T-helper 22 cell (primary cell): Measurements from ENCODE around the gene TSPOAP1.
A peak's percentile ranks its signal among the peaks of the same experiment; 100 is the strongest.

Experiments
- DNase-seq: peaks from one replicate; pipeline ENCODE4 v3.0.0-alpha.2; 2020; ENCODE audit warnings: low read depth

The TSPOAP1 gene, protein sequence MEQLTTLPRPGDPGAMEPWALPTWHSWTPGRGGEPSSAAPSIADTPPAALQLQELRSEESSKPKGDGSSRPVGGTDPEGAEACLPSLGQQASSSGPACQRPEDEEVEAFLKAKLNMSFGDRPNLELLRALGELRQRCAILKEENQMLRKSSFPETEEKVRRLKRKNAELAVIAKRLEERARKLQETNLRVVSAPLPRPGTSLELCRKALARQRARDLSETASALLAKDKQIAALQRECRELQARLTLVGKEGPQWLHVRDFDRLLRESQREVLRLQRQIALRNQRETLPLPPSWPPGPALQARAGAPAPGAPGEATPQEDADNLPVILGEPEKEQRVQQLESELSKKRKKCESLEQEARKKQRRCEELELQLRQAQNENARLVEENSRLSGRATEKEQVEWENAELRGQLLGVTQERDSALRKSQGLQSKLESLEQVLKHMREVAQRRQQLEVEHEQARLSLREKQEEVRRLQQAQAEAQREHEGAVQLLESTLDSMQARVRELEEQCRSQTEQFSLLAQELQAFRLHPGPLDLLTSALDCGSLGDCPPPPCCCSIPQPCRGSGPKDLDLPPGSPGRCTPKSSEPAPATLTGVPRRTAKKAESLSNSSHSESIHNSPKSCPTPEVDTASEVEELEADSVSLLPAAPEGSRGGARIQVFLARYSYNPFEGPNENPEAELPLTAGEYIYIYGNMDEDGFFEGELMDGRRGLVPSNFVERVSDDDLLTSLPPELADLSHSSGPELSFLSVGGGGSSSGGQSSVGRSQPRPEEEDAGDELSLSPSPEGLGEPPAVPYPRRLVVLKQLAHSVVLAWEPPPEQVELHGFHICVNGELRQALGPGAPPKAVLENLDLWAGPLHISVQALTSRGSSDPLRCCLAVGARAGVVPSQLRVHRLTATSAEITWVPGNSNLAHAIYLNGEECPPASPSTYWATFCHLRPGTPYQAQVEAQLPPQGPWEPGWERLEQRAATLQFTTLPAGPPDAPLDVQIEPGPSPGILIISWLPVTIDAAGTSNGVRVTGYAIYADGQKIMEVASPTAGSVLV (N-terminal part only)

DNA sequence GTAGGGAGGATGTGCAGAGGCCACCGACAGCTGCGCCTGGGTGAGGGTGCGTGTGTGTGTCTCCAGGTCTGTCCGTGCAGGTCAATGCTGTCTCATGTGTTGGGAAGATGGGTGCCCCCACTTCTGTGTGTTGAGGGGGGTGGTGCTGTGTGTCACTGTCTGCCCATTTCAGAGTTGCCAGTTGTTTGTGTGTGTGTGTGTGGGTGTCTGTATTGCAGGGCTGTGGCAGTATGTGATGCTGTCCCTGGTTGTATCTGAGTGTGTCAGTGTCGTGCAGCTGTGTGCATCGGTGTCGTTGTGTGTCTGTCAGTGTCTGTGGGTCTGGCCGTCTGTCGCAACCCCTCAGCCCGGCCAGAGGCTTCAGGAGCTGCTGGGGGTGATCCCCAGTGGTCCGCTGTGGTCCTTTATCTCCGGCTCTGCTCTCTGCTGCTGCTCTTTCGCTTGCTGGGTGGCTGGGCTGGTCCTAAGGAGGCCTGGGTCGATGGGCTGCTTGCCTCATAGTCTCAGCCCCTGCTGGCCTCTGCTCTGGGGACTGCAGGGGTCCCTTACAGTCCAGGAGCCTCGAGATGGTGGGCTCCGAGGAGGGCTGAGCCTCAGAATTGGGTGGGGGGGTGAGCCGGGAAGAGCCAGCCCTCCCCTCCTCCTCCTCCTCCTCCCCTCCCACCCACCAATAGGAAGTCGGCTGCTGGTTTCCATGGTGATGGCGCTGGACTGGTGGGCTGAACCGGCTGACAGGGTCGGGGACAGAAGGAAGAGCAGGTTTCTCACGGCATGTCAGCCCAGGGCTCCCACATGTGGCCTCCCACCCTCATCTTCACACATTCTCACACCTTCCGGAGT lies at the start of gene TSPOAP1:
TSS of gene TSPOAP1 (minus strand) at position 601 of the 840 bp plus-strand sequence. CDS start 875 bp downstream, outside the sequence.
- peak; percentile 54 for DNase-seq

DNA sequence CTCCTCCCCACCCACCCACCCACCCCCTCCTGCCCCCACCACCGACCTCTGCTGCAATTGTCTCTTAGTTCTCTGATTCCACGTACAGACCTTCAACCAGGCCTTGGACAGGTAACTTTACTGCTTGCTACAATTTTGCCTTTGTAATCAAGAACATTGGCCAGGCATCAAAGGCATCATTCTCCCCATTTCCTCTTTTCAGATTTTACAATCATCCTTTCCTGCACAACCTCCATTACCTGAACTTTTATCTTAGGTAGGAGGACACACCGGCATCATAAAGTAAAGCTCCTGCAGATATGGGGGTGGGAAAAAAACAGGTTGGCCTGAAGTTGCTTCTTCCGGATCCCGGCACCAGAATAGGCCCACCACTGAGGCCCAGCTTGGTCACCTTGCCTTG lies 49.1 kb upstream of the TSPOAP1 start:
- no peak for DNase-seq

DNA sequence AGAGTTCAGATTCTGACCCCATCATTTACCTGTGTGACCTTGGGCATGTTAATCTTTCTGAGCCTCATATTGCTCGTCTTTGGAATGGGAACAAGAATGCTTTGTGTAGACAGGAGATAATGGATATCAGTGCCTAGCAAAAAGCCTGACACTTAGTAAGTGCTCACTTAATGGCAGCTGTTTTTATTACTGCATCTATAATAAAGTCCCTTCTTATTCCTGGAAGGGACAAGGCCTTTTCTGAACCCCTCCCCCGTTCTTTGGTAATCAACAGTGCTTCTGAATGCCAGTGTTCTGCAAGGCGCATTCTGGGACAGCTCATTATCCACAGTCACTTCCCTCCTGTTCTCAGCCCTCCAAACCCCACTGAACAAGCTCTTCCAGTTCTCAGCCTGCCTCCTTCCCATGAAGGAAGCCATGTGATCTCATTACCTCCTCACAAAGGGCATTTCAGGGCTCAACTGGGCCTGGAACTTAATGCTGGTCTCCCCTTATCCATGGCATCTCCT lies 48.6 kb upstream of the TSPOAP1 start:
- no peak for DNase-seq

DNA sequence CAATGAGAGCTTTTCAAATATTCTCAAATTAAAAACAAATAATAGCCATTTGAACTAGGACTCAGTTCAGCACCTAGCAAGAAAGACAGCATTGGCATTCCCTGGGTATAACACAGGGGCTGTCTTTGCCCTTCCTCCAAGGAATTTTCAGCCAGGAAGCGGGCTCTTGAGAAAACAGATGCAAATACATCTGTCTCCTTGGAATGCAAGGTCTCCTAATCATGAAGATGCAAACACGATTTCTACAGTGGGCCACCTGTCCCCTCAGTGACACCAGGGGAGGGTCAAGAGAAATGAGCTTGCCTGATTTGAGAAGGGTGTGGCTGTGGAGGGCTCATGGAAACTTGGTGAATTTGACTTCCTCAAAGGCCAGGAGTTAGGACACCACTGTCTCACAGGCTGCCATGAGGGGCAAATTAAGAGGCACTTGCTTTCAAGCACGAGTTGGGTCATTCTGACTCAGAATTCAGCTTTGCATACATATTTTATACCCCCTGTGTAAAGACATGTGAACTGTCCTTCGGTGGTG lies 47.9 kb upstream of the TSPOAP1 start:
- no peak for DNase-seq

DNA sequence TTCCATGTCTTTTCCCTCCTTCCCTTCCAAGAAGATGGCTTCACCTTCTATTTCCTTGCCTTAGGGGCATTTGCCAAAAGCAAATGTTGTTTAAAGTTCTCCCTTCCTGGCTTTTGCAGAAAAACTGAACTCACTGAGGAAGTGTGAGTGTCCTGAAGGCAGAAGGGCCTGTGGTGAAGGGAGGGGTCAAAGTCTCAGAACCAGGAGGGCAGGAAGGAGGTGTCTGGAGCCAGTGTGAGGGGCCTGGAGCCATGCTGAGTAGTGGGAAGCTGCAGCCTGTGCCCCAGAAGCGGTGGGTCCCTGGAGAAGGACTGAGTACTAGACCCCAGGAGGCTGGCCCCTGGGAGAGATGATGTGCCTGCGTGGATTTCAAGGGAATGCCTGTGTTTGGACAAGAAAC lies 47.2 kb upstream of the TSPOAP1 start:
- DNase-seq, result no peak

DNA sequence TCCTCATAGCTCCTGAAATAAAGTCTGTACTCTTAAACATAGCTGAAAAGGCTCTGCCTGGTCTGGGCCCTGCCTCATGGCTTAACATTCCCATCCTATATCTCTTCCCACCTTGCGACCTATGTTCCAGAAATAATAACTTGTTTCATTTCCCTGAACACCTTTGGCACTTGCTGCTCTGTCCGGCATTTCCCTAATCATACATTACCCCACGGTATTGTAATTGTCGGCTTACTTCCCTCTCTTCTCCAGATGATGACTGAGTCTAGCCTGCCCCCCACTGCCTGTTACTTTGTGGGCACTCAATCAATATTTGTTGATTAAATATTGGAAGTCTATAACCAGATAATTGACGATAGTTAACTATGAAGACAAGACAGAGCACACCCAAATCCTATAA lies 46.7 kb upstream of the TSPOAP1 start:
- DNase-seq, result no peak

DNA sequence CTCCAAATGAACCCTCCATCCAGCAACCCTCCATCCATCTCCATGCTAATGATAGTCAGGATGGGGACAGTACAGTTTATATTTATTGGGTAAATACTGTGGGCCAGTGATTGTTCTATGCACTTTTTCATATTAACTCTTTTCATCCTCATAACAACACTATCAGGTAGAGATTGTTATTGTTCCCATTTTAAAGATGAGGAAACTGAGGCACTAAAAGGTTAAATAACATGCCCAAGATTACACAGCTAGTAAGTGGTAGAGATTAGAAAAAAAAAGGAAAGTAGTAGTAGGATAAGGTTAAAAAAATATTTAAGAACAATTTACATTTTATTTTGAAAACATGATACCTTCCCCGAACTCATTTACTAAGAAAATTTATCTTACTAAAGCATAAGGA lies 45.3 kb upstream of the TSPOAP1 start:
- no peak for DNase-seq

DNA sequence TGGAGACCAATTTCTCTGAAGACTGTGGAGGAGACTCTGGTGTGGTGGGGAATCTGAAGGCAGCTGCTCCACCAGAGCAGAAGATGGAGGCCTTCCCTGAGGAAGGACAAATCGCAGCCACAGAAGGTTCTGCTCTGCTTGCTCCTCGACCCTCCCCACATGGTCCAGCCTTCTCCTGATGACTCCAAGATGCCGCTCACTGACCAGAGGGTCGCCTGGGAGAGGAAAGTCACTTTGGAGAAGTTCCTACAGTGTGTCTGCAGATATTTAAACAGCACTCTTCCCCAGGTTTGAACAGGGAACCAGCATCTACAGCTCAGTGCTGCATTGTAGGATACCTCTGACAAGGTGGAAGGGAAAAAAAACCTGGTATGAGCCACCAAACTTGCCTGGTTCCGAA lies 44.4 kb upstream of the TSPOAP1 start:
- DNase-seq, result no peak

DNA sequence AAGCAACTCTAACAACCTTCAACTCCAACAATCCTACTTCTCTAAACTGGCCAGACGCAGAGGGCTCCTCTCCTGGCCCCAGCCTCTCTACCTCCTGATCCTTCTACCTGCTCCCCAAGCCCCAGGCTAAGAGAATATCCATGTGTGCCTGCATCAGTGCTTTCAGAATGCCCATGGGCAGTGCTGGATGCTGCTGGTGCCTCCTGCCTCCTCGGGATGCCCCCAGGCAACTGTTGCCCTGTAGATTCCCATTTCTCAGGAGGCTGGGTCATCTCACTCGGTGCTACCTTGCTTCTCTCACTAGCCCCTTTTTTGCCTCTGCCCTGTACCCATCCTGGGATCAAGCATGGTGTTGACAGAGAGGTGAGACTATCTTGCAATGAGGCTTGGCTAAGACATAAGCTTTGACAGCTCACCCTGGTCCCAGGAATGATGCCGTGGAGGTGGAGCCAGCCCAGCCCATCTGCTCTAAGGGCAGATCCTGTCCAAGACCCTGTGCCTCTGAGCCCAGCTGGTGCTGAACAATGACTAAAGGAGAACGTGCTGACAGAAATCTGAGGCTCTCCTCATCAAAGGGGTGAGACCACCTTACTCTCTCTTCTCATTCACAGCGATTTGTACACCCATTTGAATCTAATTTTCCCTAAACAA lies 42.8 kb upstream of the TSPOAP1 start:
- DNase-seq, result no peak

DNA sequence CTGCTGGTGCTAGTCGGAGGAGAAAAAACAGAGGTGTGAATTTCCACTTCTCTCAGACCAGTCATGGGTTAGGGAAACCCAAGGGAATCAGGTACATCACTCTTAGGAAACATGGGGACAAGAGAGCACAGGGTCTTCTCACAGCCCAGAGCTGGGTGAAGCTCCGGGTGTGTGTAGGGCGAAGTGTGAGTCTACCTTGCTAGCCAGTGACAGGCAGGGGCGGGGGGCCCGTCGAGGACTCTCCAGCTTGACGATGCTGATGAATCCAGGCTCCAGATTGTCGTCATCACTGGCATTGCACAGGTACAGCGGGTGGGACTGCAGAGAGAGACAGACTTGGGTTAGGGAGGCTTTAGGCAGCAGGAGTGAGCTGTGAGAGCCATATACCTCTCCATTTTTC lies 42.1 kb upstream of the TSPOAP1 start:
- DNase-seq, result no peak

DNA sequence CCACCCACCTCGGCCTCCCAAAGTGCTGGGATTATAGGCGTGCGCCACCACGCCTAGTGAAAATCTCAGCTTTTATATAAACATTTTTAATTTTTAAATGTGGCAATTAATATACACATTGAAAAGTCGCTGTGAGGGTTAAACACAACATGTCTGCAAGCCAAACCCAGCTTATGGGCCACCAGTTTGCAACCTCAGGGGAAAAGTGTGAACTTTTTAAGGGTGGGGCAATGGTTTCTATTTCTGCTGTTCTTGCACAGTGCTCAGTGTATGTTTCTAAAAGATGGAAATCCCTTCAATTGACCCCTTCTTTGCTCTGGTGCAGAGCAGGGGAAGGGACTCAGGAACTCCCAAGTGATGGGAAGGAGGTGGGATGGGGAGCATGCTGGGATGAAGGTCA lies 41.7 kb upstream of the TSPOAP1 start:
- no peak for DNase-seq

DNA sequence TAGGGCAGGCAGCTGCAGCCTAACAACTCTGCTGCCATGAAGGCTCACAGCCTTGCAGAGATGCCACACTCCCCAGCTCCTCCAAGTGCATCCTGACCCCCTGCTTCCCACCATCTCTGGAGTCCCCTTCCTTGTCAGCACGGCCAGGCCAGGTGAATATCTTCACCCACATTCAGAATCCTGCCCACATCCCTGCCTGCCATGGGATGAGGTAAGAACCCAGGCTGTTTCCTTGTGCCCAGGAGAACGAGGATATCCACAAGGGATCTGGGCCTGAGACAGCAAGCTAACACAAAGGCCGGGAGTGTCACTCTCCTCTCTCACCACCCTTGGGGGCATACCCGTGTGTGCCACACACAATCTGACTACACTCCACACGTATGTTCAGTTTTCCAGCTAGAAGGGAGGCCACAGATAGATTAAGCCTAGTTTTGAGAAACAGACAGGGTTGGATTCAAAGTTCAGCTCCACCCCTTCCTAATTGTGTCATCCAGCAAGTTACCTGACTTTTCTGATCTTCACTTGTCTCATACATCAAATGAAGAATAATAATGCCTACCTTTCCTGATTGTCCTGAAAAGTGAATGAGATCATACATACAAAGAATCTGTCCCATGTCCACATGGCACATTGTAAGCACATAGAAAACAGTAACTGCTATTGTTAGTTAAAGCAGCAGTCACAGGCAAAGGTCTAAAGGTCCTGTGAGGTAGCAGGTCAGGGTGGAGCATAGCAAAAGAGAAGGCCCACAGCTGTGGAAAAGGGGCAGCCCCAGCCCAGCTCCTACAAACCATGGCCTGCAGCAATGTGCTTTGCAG lies 40.8 kb upstream of the TSPOAP1 start:
- DNase-seq, result no peak

DNA sequence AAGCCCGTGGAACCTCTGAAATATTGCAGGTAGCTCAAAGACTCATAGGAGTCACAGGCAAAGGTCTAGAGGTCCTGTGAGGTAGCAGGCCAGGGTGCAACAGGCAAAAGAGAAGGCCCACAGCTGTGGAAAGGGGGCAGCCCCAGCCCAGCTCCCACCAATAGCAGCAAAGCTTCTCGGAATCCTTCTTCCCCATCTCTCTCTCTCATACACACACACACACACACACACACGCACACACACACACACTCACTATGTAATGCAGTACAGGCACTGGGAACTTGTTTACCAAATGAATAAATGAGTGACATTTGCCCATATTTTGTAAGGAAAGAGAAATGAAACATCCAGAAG lies 40.2 kb upstream of the TSPOAP1 start:
- DNase-seq, result no peak

DNA sequence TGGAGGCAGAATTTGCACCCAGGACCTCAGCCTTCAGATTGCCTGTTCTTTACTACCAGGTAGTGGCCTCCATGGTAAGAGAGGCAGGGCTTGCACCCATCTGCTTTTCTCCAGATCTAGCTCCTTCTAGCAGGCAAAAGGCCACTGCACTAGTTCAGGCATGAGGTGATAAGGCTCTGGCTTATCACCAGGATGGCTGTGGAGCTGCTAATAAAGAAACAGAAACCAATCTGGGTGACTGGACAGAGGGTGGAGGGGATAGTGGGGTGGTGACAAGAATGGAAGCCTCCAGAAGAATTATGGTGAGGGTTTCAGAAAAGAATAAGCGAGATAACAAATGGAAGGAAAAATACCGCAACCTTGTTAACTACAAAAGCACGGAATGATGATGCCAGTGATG lies 38.9 kb upstream of the TSPOAP1 start:
- DNase-seq, result no peak

DNA sequence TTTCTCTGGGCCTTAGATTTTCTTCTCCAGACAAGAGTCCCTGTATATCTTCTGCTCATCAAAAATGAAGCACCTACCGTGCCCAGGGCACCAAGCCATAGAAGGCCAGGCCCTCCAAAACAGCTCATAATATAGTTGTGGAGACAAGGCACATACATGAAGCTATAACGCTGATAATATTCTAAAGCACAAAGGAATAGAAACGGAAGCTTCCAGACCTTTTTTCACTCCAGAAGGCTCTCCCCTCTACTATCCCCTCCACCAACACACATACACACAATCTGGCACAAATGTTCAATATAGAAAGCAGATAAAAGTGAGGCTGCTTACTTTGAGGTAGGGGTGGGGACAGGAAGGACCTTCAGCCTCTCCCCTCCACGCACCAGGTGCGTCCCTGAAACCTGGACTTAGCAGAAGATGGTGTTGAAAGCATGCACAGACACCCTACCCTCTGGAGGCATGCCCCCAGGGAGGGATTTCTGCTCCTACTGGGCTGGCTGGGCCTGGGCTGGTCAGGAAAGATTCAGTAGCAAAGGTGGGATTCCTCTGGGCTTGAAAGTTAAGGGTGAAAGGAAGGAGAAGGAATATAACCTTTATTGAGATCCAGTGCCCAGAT lies 37.5 kb upstream of the TSPOAP1 start:
- no peak for DNase-seq

DNA sequence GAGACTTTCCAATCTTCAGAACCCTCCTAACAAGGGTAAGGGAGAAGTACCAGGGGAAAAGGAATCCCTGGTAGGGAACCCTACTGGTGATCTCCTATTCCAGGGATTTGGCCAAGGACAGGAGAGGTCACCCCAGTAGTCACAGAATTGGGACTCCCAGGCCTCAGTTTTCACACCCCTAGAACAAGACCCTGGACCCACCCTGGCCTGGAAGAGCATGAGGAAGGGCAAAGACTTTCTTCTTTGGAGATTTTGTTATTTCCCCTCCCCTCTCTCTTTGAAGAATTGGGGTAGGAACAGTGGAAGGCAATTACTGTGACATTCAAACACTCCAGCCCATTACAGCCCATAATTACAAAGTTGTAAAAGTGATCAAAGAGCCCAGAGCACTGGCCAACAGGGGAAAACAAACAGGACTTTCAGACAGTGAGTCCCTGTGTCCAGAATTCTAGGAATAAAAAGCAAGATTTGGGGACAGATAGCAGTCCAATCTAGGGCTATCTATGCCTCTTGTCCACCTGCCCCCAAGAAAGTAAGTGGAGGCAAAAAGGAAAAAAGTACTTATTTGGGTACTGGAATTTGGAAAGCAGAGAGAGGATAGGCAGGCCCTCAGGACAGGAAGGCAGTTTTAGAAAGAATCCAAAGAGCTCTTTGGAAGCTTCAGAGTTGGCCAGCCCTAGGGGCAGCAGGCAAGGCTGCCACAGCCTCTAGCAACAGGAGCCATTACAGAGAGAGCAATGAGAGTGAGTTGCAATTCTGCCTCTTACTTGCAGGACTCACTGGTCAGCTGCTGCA lies 36.8 kb upstream of the TSPOAP1 start:
- DNase-seq, result no peak

DNA sequence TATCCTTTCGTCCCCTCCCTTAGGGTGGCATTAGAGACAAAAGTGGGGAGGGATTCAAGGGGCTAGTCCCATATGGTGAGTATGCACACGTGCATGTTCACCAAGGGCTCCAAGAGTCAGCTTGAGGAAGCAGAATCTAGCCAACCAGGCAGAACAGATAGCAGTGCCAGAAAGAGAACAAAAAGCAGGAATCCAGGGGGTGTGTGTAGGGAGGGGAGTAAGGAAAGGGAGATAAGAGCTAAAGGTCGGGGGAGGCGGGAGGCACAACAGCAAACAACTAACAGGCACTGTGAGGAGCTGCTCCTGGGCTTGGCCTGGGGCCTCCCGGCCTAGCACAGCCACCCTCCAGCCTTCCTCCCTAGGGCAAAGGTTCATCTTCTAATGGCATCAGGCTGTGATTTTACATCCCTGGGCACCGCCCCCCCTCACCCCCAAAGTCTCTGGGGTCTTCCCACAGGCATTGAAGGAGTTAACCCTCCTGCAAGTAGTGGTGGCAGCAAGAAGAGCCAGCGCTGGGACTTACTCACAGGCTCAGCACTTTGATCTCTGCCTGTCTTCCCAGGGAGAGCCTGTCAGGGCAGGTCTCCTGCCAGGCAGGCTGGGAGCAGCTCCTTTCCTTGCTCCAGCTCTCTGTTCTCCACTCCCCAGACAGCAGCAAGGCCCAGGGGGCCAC lies 35.8 kb upstream of the TSPOAP1 start:
- DNase-seq, result no peak

DNA sequence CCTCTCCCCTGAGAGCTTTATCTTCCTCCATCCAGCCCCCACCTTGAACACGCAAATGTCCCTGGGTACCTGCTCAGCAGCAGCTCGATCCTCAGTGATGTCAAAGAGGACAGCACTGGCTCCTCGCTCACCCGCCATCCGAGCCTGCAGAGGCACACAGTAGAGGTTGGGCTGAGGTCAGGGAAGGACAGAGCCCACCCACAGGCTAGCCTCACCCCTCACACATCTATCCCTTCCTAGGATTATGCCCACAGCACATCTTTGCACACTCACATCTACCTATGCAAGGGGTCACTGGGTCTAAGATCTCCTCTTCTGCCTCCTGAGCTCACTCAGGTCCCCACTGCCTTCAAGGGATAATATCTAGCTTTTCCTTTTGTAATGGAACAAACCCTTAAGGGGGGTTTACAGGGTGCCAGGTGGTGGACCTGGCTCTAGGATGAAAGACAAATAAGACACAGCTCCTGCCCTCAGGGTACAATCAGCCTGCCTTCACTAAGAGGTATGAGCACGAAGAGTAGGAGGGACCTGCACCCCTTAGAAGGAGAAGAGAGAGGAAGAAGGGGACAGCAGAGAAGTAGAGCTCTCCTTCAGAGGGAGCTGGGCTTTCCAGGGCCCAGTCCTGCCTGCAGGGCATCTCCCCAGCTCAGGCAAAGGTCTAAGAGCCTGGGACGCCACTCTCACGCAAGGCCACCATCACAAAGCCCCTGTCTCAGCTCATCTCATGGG lies 35.0 kb upstream of the TSPOAP1 start:
- no peak for DNase-seq
